GM10266 (cell line): ENCODE measurements around the gene PPP1R13B.
A peak's percentile ranks its signal among the peaks of the same experiment; 100 is the strongest.

Source experiments
- DNase-seq: peaks from one replicate; pipeline ENCODE4 v3.0.0; 2012; ENCODE audit errors: extremely low spot score
- CTCF ChIP-seq: IDR thresholded peaks from 2 replicates; pipeline ENCODE4 v1.5.1; 2012; ENCODE audit warnings: mild to moderate bottlenecking, low read depth; ENCODE audit not compliant: control insufficient read depth, insufficient read depth; ENCODE audit errors: missing control alignments

The PPP1R13B gene

GRCh38 chr14:103856607-103857006 is 9.2 kb upstream of the PPP1R13B start:
- no peak for TF ChIP-seq CTCF
- DNase-seq, result no peak

GRCh38 chr14:103856105-103856504 is 8.7 kb upstream of the PPP1R13B start:
- peak; percentile 7 for TF ChIP-seq CTCF
- DNase-seq, result no peak

- no peak for TF ChIP-seq CTCF
- DNase-seq, result no peak
Measured at GRCh38 chr14:103855734-103856095, 8.3 kb upstream of the PPP1R13B start.

- no peak for DNase-seq
- TF ChIP-seq CTCF, result no peak
Measured at GRCh38 chr14:103854822-103855733, 7.7 kb upstream of the PPP1R13B start.

- TF ChIP-seq CTCF, result no peak
- no peak for DNase-seq
Measured at GRCh38 chr14:103854017-103854808, 6.8 kb upstream of the PPP1R13B start.

GRCh38 chr14:103849151-103849886 is 1.9 kb upstream of the PPP1R13B start:
- no peak for TF ChIP-seq CTCF

More at GRCh38 chr14:103849151-103849886, 1.9 kb upstream of the PPP1R13B start:
- DNase-seq, result no peak
